NOMO-1 (cell line): ENCODE measurements around the gene PACS1.
"Not testable (repeated sequence)": the region's sequence is repeated elsewhere in the genome, so short reads cannot be mapped to it uniquely, and the experiment has no call there.

Experiments
- DNase-seq, 2 experiments: peaks; one replicate each; lab custom pipeline; 2025; ENCODE audit not compliant: unreplicated experiment in 2 of 2; lab: John Stamatoyannopoulos, UW

PACS1 gene

GRCh38 chr11:66069715-66070603 is at the start of gene PACS1:
TSS of gene PACS1 (plus strand) at chr11:66070272. CDS start at chr11:66070487, 215 bp downstream.
- DNase-seq, result peak; percentile 43 to 58

GRCh38 chr11:66020618-66021357 is 49.3 kb upstream of the PACS1 start:
- peak; percentile 68 to 78 for DNase-seq

GRCh38 chr11:66022401-66023185 is 47.5 kb upstream of the PACS1 start:
- DNase-seq, result peak; percentile 55 to 76

- not testable (repeated sequence) for DNase-seq
These were observed 47.0 kb upstream of the PACS1 start for GRCh38 chr11:66023186-66023440.

- no peak for DNase-seq
These were observed 44.0 kb upstream of the PACS1 start, which contains the start of gene CATSPER1 for GRCh38 chr11:66026017-66026529. TSS of gene CATSPER1 (minus strand) at chr11:66026479. CDS start at chr11:66026379, 100 bp downstream.

- DNase-seq, result no peak
These were observed 36.9 kb upstream of the PACS1 start for GRCh38 chr11:66032957-66033735.

GRCh38 chr11:66035653-66036333 is 34.3 kb upstream of the PACS1 start:
- DNase-seq, result no peak

GRCh38 chr11:66036334-66036710 is 33.8 kb upstream of the PACS1 start:
- DNase-seq, result no peak

GRCh38 chr11:66037327-66037726 is 32.7 kb upstream of the PACS1 start:
- DNase-seq, result no peak

GRCh38 chr11:66039765-66040164 is 30.3 kb upstream of the PACS1 start:
- DNase-seq, result no peak

- no peak for DNase-seq
These were observed 27.7 kb upstream of the PACS1 start for GRCh38 chr11:66042227-66042995.

- no peak for DNase-seq
These were observed 26.8 kb upstream of the PACS1 start for GRCh38 chr11:66042996-66043906.

GRCh38 chr11:66044757-66045156 is 25.3 kb upstream of the PACS1 start:
- DNase-seq, result no peak

GRCh38 chr11:66045177-66045639 is 24.9 kb upstream of the PACS1 start:
- DNase-seq, result peak; percentile 60 to 74

GRCh38 chr11:66046901-66047300 is 23.2 kb upstream of the PACS1 start:
- no peak for DNase-seq

GRCh38 chr11:66047541-66048365 is 22.3 kb upstream of the PACS1 start:
- no peak for DNase-seq
